ENCODE results near the gene ADAT3. TPM values are rescaled to one million over a fixed set of nuclear protein-coding genes. Genes with fewer than 3 reads are reported as not detected.

Gene ADAT3
- total and polyA plus RNA-seq, 2 of the 4 experiments (the other 2 are of a cell fraction): 0.36 to 2.8 TPM

DNA sequence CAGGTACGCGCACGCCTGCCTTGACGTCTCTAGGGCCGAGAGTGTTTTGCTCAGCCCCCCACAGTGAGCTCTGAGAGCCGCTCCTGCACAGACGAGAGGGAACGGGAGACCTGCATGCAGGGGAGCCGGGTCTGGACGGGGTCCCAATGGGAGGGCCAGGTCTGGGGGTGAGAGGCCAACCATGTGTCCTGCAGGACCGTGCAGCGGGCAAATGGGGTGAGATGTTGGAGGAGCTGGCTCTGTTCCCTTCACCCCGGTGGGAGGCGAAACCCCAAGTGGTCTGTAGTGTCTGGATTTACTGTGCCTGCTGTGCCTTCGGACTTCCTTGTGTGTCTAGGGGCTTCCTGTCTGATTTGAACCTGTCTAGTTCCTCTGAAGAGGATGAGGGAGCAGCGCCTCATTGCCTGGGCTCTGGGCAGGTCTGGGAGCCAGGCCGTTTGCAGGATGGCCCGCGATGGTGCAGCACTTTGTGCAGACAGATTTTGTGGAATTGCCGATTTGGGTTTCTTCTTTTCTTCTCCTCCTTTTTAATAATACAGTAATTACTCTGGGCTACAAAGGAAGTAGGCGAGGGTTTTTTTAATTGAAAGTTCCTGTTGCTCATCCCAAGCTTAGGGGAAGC is 37.8 kb downstream of the ADAT3 start:
- Histone ChIP-seq H3K27me3 (ENCODE audit: control insufficient read depth, insufficient read depth, low read length) (no peaks in the 10 kb centered on the region), H3K27ac (ENCODE audit: insufficient read depth, low read length) (peak overlapping the region; percentile 87), H3K4me2 (ENCODE audit: low read depth, low read length) (peak overlapping the region; percentile 89), H3K9me1 (ENCODE audit: insufficient read depth, low read length) (peaks cover 5% of the 10 kb centered on the region; the same call in 1 of the 2 replicates), H2BK120ac (ENCODE audit: low read depth, low read length) (no peak overlapping the region), H3K23ac (ENCODE audit: low read depth, low read length) (peak overlapping the region; percentile 94), H3K18ac (ENCODE audit: low read depth, low read length) (no peak overlapping the region), H2AK9ac (replicated peaks; ENCODE audit: low read depth, low read length, poor library complexity) (peak overlapping the region; percentile 99), H3K9ac (ENCODE audit: low read depth, low read length) (peak overlapping the region; percentile 64), H2BK20ac (ENCODE audit: low read depth, low read length) (no peak overlapping the region), H2BK15ac (ENCODE audit: low read depth, low read length) (no peak overlapping the region), H2AK5ac (ENCODE audit: low read depth, low read length) (0 out of 2 replicates have a peak overlapping the region, but pooled peaks have one; percentile 0), H3K56ac (ENCODE audit: extremely low read depth, insufficient read depth, low read length) (no peak overlapping the region), H3K4me3 (ENCODE audit: insufficient read depth, low read depth, low read length) (peak overlapping the region; percentile 72), H4K5ac (ENCODE audit: low read depth, low read length) (no peak overlapping the region), H4K8ac (ENCODE audit: low read depth in 2 of 2, low read length in 2 of 2) (no peak overlapping the region), H3K79me1 (ENCODE audit: low read depth in 1 of 2, low read length in 2 of 2) (peaks cover 5 to 53% of the 10 kb centered on the region in 2 experiments; a peak in 2 of 4 replicates), H3K36me3 (ENCODE audit: control insufficient read depth, insufficient read depth, low read length) (peaks cover 2% of the 10 kb centered on the region; the same call in 1 of the 2 replicates), H3K9me3 (ENCODE audit: control insufficient read depth, insufficient read depth, low read length) (no peaks in the 10 kb centered on the region), H2BK5ac (ENCODE audit: low read depth, low read length, poor library complexity, severe bottlenecking) (no peak overlapping the region), H3K4me1 (ENCODE audit: control insufficient read depth, insufficient read depth, low read length) (peaks cover 10% of the 10 kb centered on the region), H2AFZ (replicated peaks; ENCODE audit: low read length, poor library complexity) (no peak overlapping the region), H4K20me1 (ENCODE audit: insufficient read depth, low read length) (peaks cover 57% of the 10 kb centered on the region), H3K14ac (replicated peaks; ENCODE audit: low read depth, low read length) (peak overlapping the region; percentile 63), H3K4ac (ENCODE audit: low read depth, low read length) (no peak overlapping the region; the same call in 1 of the 2 replicates), H4K91ac (ENCODE audit: insufficient read depth, low read depth, low read length) (no peak overlapping the region; the same call in 1 of the 2 replicates)
- ChIA-PET POLR2A (ENCODE audit: unreplicated experiment) (no interaction called here), CTCF (no interaction called here)
- intact Hi-C loops (cut with micrococcal nuclease) (no loop called here), dilution Hi-C loops (cut with HindIII; ENCODE audit: low sequenced_read_pairs, unreplicated experiment) (no loop called here), in situ Hi-C loops (cut with MboI; ENCODE audit: low sequenced_read_pairs) (no loop called here)
- ATAC-seq (ENCODE audit: low read depth) (no peak), DNase-seq (no peak)
- 20% methylated on average over 5 of the region's 21 CpGs; no CpG with 5 or more reads in 1 of the 2 experiments for WGBS, 2 experiments (ENCODE audit: extremely low coverage in 2 of 2, insufficient read length in 1 of 2)
- BruUV-seq (replicated peaks): no TSS peak
- TF ChIP-seq POLR2A (IDR thresholded peaks at IDR 0.05; ENCODE audit: low read depth, low read length) (no peak), BHLHE40 (IDR thresholded peaks at IDR 0.05; ENCODE audit: low read depth, low read length) (no peak), MXI1 (IDR thresholded peaks at IDR 0.05; ENCODE audit: borderline replicate concordance, low read depth, low read length) (no peak), USF2 (IDR thresholded peaks at IDR 0.05; ENCODE audit: low read depth, low read length) (no peak), SMC3 (IDR thresholded peaks at IDR 0.05; ENCODE audit: low read depth, low read length) (no peak), NFE2L2 (IDR thresholded peaks at IDR 0.05; ENCODE audit: low read depth, low read length) (no peak), CEBPB (IDR thresholded peaks at IDR 0.05; ENCODE audit: low read depth, low read length) (no peak), RFX5 (IDR thresholded peaks at IDR 0.05; ENCODE audit: low read depth, low read length) (no peak)

Measured in IMR-90 (cell line).